BJ (cell line): ENCODE results near the gene ANO1. TPM values are rescaled to one million over a fixed set of nuclear protein-coding genes. Genes with fewer than 3 reads are reported as not detected.
A peak's percentile ranks its signal among the peaks of the same experiment; 100 is the strongest.

Experiments used
- CTCF ChIA-PET: fragments of 350-600 bp; formaldehyde crosslinking; extraction: SDS; loops from one replicate; lab custom pipeline; 2021; ENCODE audit warnings: antibody characterized with exemption, inconsistent platforms; lab: Yijun Ruan, JAX
- POLR2A ChIA-PET: fragments of 300-600 bp; sonication (Branson Sonifier 250); formaldehyde crosslinking; extraction: SDS; loops from one replicate; lab custom pipeline; 2021; ENCODE audit warnings: antibody characterized with exemption; lab: Charles Lee
- DNase-seq: peaks from one replicate; pipeline ENCODE4 v3.0.0-alpha.2; 2011; ENCODE audit warnings: low read depth
- H3K27me3 ChIP-seq: 2 replicates; pipeline ENCODE4 v1.6.0; 2011; ENCODE audit warnings: low read length; ENCODE audit not compliant: control insufficient read depth, insufficient read depth
- H3K36me3 ChIP-seq: 2 replicates; pipeline ENCODE4 v1.5.1; 2011; ENCODE audit warnings: low read length; ENCODE audit not compliant: control insufficient read depth, insufficient read depth
- H3K4me3 ChIP-seq: 2 replicates; pipeline ENCODE4 v1.5.1; 2011; ENCODE audit warnings: low read depth, mild to moderate bottlenecking, control low read depth, low read length
- polyA plus RNA-seq: library from polyadenylated mRNA; depleted of rRNA; stranded (reverse); fragments of >200 nt; gene quantifications from 2 replicates; pipeline ENCODE4 v1.2.3, GENCODE V29; 2011
- TF ChIP-seq, protein P1 (sequence below): IDR thresholded peaks from 2 replicates; pipeline ENCODE4 v1.5.1; 2011; ENCODE audit warnings: low read depth, mild to moderate bottlenecking, control low read depth, inconsistent platforms, low read length, moderate library complexity; ENCODE audit not compliant: insufficient read depth

The ANO1 gene
- polyA plus RNA-seq, 1 experiment = 0.10 TPM

DNA sequence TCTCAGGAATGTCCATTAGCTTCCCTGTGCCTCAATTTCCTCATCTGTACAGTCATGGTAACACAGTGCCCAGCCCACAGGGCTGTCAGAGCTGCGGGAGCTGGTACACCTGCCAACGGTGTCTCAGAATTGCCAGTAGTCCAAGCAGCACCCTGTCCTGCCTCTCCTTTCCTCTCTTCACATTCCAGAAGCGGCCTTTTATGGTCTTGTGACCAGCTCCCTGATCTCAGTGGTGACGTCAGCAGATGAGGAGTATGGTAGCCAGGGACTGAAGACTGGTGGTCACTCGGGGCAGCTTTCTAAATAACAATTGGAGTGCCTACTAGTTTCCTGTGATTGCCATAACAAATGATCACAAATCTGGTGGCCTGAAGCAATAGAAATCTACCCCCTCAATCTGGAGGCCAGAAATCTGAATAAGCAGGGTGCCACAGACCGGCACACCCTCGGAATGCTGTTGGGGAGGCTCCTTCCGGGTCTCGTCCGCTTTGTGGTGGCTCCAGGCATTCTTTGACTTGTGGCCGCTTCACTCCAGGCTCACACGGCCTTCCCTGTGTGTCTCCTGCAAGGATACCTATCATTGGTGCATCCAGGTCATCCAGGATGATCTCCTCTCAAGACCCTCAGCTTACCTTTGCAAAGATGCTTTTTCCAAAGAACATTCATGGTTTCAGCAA, 127.1 kb downstream of the ANO1 start:
- no peak for DNase-seq
- TF ChIP-seq, protein P1, sequence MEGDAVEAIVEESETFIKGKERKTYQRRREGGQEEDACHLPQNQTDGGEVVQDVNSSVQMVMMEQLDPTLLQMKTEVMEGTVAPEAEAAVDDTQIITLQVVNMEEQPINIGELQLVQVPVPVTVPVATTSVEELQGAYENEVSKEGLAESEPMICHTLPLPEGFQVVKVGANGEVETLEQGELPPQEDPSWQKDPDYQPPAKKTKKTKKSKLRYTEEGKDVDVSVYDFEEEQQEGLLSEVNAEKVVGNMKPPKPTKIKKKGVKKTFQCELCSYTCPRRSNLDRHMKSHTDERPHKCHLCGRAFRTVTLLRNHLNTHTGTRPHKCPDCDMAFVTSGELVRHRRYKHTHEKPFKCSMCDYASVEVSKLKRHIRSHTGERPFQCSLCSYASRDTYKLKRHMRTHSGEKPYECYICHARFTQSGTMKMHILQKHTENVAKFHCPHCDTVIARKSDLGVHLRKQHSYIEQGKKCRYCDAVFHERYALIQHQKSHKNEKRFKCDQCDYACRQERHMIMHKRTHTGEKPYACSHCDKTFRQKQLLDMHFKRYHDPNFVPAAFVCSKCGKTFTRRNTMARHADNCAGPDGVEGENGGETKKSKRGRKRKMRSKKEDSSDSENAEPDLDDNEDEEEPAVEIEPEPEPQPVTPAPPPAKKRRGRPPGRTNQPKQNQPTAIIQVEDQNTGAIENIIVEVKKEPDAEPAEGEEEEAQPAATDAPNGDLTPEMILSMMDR = no peak
- CTCF ChIA-PET = interaction anchor here (0.8 to 1.7 kb wide), 4 partner anchors 9 to 519 kb away, joined by 3 to 6 read pairs (median 4); no protein-coding TSS in a partner anchor
- Histone ChIP-seq H3K36me3 (peaks cover 21% of the 10 kb centered on the region), H3K27me3 (no peaks in the 10 kb centered on the region), H3K4me3 (peak overlapping the region; percentile 63)
- POLR2A ChIA-PET = no interaction called here

DNA sequence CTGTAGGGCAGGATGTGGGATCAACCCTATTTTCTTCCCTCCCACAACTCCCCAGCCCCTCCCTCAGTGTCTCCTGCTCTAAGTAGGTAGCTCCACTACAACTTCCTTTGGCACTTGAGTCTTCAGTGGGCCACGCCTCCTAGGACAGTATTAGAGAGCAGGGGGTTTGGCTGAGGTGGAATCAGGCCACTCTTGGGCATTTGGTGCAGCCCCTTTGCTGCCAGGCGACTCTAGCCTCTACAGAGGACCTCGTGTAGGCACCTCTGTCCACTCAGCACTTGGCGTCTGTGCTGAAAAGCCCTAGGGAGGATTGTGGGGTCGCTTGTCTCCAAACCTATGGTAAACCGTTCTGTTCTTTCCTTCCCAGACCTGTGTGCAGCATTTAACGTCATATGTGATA, 127.6 kb downstream of the ANO1 start:
- no peak for DNase-seq
- Histone ChIP-seq H3K4me3 (no peak overlapping the region), H3K27me3 (no peaks in the 10 kb centered on the region), H3K36me3 (peaks cover 21% of the 10 kb centered on the region)
- TF ChIP-seq, protein P1 = no peak
- POLR2A ChIA-PET = no interaction called here
- CTCF ChIA-PET = interaction anchor here (0.8 to 1.7 kb wide), 2 partner anchors 296 to 520 kb away, joined by 3 to 6 read pairs; no protein-coding TSS in a partner anchor

DNA sequence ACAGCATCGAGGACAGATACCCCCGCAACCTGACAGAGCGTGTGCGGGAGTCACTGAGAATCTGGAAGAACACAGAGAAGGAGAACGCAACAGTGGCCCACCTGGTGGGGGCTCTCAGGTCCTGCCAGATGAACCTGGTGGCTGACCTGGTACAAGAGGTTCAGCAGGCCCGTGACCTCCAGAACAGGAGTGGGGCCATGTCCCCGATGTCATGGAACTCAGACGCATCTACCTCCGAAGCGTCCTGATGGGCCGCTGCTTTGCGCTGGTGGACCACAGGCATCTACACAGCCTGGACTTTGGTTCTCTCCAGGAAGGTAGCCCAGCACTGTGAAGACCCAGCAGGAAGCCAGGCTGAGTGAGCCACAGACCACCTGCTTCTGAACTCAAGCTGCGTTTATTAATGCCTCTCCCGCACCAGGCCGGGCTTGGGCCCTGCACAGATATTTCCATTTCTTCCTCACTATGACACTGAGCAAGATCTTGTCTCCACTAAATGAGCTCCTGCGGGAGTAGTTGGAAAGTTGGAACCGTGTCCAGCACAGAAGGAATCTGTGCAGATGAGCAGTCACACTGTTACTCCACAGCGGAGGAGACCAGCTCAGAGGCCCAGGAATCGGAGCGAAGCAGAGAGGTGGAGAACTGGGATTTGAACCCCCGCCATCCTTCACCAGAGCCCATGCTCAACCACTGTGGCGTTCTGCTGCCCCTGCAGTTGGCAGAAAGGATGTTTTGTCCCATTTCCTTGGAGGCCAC, 128.3 kb downstream of the ANO1 start:
- CTCF ChIA-PET = no interaction called here
- DNase-seq = no peak
- no peak overlapping the region for H3K4me3 ChIP-seq
- peaks cover 21% of the 10 kb centered on the region for H3K36me3 ChIP-seq
- TF ChIP-seq, protein P1 = no peak
- POLR2A ChIA-PET = no interaction called here
- no peaks in the 10 kb centered on the region for H3K27me3 ChIP-seq

GRCh38 chr11:70206982-70207376, 128.9 kb downstream of the ANO1 start:
- Histone ChIP-seq H3K4me3 (no peak overlapping the region), H3K36me3 (peaks cover 21% of the 10 kb centered on the region), H3K27me3 (no peaks in the 10 kb centered on the region)
- TF ChIP-seq, protein P1 = no peak
- CTCF ChIA-PET = interaction anchor here (0.7 kb wide), 1 partner anchor 13 kb away, joined by 4 read pairs; no protein-coding TSS in a partner anchor
- DNase-seq = no peak
- POLR2A ChIA-PET = no interaction called here

DNA sequence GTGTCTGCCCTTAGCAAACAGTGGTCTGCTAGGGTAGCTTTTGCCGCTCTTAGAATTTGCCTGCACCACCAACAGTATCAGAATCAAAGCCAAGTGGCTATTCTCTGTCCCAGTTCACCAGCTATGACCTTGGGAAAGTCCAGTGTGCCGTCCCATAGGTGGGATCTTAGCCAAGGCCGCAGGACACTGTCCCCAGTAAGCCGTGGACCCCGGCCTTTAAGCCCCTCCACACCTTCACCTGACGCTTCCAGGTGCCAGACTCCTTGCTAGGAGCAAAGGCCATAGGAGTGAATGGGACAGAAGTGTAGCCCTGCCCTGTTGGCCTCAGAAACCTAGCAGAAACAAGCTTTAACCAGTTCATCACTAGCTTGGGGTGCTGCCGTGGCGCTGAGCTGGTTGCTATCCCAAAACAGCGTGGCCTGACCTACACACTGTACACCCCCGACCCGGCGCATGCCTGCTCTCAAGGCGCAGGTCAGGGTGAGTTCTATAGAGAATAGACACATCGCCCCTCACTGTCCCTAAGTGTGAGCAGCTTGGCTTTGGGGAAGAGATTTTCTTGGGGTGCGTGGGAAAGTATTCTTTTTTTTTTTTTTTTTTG, 129.5 kb downstream of the ANO1 start:
- peaks cover 21% of the 10 kb centered on the region for H3K36me3 ChIP-seq
- POLR2A ChIA-PET = no interaction called here
- no peaks in the 10 kb centered on the region for H3K27me3 ChIP-seq
- CTCF ChIA-PET = interaction anchor here (0.7 kb wide), 1 partner anchor 13 kb away, joined by 4 read pairs; no protein-coding TSS in a partner anchor
- H3K4me3 ChIP-seq = no peak overlapping the region
- TF ChIP-seq, protein P1 = no peak
- DNase-seq = no peak
